HG02970 (cell line): ENCODE results near the gene NUCKS1.

Experiments used
- ATAC-seq: cut with Tn5 transposase; IDR thresholded peaks from one replicate; pipeline ENCODE4 v1.9.1; 2021; ENCODE audit warnings: mild to moderate bottlenecking, moderate library complexity, moderate number of reproducible peaks; ENCODE audit not compliant: unreplicated experiment, low FRiP score

NUCKS1 gene

DNA sequence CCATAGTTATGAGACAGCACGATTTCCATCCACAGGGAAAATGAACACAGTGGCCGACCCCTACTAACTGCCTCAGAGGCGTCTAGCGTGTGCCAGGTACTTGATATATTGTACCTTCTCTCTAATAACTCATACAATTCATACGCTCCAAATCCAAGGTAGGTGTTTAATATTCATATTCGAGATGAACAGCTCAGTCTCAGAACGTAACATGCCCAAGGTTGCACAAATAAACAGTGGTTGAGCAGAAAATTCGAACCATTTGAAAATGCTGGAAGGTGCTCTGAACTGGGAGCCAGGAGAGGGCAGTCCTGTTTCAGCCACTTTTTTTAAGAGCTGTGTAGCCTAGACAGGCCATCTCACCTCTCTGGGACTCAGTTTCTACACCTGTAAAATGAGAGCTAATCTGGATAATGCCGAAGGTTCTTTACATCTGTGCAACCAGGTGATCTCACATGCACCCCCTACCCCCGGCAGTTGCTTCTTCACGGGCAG lies 77.5 kb downstream of the NUCKS1 start:
- ATAC-seq, result no peak

DNA sequence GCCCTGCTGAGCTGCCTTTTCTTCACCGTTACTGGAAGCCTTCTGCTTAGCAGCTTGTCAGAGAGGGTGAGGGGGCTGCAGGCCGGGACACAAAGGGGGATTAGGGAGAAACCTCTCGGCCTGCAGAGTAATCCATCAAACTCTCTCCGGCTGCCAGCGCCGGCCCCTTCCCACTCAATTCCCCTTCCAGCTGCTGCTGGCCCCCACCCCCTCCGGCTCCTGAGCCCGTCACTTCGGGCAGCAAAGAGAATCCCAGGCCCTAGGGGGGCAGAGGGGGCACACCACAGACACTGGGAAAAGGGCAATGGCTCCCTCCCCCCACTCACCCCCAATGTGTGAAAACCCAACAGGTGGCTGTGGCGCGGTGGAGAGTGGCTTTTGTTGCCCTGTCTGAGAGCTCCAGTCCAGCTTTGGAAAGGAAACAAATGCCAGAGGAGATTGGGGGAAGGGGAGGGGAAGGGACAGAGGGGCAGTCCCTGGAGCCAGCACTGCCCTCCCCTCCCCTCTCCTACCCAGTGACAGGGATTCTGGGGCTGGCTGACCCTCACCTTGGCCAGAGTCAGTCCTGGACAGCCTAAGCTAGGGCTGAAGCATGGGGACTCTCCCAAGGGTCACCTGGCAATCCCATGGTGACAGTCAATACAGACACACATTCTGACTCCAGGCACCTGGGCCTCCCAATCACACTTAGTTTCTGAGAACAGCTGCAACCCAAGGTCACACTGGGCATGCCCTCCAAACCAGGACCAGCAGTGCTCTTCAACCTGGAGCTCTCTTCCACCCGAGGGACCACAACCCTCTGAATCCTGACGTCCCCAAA lies 79.2 kb downstream of the NUCKS1 start:
- no peak for ATAC-seq

DNA sequence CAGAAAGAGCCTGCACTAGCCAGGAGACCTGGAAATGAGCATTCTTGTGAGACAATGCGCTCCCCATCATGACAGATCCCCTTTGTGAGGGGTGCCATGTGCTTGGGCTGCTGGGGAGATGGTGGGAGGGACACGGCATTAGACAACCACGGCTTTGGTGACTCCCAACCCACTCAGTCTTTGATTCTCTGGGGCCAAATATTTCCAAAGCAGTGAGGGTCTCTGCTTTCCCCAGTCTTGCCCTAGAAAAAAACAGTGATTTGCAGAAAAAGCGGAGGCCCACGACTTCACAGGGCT lies 79.9 kb downstream of the NUCKS1 start:
- ATAC-seq, result no peak

DNA sequence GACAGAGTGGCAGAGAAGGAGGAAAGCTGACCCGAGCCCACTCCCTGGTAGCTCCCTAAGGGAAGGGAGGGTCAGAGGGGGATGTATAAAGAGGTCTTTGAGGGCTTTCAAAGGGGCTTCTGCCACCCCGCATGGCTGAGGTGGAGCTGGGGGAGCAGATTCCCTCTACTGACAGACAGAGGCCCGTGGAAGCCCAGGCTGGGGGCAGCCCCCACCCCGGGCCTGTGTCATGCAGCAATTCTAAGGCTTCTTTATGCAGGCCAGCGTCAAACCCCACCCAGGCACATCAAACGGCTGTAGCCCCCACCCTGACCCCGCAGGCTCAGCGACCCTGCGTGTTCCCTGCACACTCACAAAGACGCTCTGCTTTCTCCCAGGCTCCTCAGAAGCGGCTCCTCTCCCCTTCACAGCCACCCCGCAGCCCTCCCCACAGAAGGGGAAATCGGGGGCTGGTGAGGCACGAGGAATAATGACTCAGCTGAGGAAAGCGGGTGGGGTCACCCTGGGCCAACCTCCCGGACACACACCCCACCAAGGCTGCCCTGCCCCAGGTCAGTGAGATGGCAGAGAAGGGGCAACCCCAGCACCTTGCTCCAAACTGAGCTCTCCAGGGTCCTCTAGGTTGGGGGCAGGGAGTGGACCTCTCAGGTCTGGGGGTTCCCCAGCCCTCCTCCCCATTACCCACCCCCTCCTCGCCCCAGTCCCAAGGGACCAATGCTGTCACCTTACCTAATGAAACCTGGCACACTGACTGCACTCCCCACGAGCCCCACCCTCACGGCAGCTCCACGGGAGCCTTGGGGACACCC lies 80.4 kb downstream of the NUCKS1 start:
- ATAC-seq, result no peak

DNA sequence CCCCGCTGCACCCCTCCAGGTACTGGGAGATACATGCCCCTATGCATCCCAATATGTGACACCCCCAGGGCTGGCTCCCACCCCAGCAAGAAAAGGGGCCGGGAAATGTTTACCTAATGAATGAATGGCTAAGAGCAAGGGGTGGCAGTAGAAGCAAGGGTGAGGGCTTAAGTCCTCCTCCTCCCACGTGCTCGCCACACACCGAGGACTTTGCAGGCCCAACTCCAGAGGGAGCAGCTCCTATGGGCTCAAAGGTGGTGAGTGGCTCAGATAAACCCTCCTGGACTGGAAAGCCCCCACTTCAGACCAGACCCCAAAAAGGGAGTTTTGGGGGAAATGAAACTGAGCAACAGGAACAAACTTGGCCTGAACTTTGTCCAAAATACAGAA lies 81.0 kb downstream of the NUCKS1 start:
- ATAC-seq, result no peak

DNA sequence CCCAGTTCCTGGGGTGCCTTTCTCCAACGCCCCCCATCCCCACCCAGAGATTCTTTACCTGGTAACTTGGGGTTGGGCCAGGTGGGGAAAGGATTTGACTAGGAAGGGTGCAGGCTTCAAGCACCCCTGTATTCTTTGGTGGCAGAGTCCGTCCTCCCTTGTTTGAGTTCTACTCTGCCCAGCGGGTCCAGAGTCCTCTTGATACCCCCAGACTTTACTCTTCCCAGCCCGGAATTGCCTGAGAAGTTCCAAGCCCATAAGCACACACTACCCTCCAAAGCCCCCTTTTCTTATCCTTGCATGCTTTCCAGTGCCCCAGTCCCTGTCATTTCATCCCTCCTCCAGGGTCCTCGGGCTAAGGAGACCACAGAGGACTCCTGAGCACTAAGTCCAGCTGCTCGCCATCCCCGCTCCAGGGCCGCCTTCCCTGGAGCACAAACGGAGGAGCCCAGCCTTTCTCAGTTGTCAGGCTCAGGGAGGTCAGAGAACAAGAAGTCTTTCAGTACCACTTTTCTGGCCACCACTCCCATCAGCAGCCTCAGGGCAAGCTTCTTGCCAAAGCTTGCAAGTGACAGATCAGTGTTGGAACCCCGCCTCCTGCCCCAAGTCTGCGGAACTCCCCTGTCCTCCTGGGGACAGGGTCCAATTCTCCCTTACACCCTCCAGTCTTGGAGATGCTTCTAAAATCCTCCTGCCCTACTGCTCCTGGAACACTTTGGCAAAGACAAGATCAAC lies 81.9 kb downstream of the NUCKS1 start:
- ATAC-seq, result no peak

DNA sequence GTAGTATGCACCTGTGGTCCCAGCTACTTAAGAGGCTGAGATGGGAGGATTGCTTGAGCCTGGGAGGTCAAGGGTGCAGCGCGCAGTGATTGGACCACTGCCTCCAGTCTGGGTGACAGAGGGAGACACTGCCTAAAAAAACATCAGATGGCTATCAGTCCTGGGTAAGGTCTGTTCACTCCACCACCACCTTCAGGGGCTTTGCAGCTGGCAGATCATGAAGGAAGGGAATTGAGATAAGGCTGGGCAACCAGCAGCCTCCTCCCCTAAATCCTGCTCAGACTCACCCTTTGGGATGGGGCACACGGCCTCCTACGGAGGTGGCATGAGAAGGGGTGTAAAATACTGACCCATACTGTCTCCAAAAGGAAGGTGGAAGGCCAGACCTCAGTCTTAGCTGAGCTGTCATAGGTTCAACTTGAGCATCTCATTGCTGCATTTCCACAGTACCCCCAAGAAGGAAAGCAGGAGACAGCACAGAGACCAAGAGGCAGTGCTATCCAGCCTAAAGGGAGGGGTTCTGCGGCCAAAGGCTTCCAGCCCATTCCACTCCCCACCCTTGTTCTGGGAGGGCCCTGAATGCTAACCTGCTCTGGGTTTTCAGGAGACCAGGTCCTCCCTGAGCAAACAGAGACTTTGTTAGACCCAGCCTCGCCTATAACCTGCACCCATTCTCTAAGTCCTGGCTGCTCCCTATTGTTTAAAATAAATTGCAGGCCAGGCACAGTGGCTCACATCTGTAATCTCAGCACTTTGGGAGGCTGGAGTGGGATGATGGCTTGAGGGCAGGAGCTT lies 83.4 kb downstream of the NUCKS1 start:
- no peak for ATAC-seq

DNA sequence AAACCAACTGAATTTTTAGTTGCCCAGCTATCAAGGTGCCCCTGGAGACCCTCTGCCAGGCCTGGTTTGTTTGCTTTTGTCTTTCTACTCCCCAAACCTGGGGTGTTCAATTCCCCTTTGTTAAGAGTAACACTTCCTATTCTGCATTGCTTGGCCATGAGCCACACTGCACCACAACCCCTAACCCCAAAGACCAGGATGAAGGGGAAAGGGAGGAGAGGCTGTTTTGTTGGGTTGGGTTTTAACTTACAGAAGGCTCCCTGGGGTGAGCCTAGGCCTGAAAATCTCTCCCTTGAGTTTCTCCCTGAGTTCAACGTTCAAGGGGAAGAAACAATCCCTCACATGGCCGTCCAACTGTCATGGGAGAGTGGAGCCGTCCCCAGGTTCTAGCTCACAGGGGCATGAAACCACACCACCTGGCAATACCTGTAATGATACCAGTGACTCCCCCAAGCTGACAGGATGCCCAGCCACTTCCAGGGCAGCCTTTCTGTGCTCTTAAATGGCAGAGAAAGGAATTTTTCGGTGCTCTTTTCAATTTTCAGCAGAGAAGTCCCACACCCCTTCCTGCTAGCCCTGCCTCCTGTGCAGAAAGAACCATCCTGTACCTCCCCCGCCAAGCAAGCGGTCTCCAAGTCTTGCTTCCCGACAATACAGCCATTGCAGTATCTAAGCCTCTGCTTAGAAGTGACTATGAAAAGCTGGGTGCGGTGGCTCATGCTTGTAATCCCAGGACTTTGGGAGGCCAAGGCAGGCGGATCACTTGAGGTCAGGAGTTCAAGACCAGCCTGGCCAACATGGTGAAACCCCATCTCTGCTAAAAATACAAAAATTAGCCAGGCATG lies 84.6 kb downstream of the NUCKS1 start:
- ATAC-seq, result no peak

DNA sequence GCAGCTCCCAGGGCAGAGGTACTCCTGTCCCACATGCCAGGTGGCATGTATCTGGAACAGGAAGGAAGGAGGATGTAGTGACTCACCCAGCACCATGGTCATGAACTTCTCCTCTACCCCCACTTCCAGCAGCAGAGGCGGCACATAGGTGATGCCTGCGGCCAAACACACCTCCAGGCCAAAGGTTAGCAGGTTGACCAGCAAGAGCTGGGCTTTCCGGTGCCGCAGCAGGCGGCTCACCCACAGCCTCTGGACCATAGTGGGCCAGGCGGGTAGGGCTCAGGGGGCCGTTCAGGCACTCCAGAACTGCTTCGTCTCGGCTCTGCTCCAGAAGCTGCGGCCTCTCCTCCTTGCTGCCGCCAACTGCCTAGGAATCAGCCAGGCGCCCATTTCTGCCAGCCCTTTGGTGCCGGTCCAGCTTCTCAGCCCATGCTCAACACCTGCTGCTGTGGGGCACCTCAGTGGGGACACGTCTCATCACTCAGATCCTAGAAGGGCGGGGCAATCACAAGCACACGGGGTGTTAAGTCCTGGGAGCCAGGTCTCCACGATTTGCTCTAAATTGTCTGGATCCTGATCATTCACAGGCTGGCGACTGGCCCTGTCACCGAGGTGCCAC lies 85.5 kb downstream of the NUCKS1 start:
- no peak for ATAC-seq

DNA sequence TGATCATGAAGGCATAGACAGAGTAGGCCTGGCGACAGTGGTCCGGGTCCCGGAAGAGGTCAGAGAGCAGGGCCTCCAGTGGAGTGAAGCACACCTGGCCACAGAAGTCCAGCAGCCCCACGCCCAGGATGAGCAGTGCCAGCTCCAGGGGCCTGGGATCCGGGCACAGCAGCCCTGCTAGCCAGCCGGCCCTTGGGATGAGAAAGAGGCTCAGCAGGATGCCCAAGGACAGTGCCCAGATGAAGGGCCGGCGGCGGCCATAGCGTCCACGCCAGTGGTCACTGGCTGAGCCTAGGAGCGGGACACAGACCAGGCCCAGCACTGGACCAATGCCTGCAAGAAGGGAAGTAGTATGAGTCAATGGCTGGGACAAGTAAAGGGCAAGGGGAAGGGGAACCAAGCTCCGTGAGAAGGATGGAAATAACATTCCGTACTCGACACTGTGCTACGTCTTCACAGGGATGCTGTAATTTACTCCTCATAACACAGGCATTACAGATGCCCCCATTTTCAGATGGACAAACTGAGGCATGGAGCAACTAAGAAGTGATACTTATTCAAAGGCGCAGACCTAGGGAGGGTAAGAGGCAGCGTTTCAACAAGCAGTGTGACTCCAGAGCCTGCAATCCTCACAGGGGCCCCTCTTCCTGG lies 86.6 kb downstream of the NUCKS1 start:
- no peak for ATAC-seq
